WTC11 (cell line): ENCODE measurements around the gene TDRD15. TPM values are rescaled to one million over a fixed set of nuclear protein-coding genes. Genes with fewer than 3 reads are reported as not detected.

ENCODE experiments used
- EMX1 ChIP-seq: fragments of 250-450 bp; sonication (Bioruptor Pico); IDR thresholded peaks from 2 replicates; pipeline ENCODE4 v1.8.0; 2021; ENCODE audit warnings: mild to moderate bottlenecking
- JUN ChIP-seq: sonication (generic); formaldehyde crosslinking; IDR thresholded peaks from 2 replicates; pipeline ENCODE4 v1.8.0; 2023; ENCODE audit warnings: mild to moderate bottlenecking, missing genetic modification reagents
- MXD4 ChIP-seq: fragments of 250-450 bp; sonication (Bioruptor Pico); IDR thresholded peaks from 2 replicates; pipeline ENCODE4 v1.8.0; 2021; ENCODE audit warnings: mild to moderate bottlenecking, moderate library complexity, borderline replicate concordance
- NFYB ChIP-seq: sonication (generic); formaldehyde crosslinking; conservative IDR thresholded peaks from 2 replicates; pipeline ENCODE4 v1.8.0; 2022; ENCODE audit warnings: low read depth, missing genetic modification reagents
- OVOL2 ChIP-seq: fragments of 250-450 bp; sonication (Bioruptor Pico); IDR thresholded peaks from 2 replicates; pipeline ENCODE4 v1.9.0; 2021; ENCODE audit warnings: mild to moderate bottlenecking, borderline replicate concordance
- TP53 ChIP-seq: sonication (generic); formaldehyde crosslinking; IDR thresholded peaks from 2 replicates; pipeline ENCODE4 v1.8.1; 2023; ENCODE audit warnings: mild to moderate bottlenecking, missing genetic modification reagents
- ZNF263 ChIP-seq: sonication (generic); formaldehyde crosslinking; IDR thresholded peaks from 2 replicates; pipeline ENCODE4 v1.8.1; 2022; ENCODE audit warnings: low read depth, mild to moderate bottlenecking, moderate library complexity, missing genetic modification reagents
- total RNA-seq: library from RNA; stranded (reverse); gene quantifications from 3 replicates; pipeline ENCODE4 v1.2.3, GENCODE V29; 2021
- TF ChIP-seq, protein P1 (sequence below): sonication (generic); formaldehyde crosslinking; conservative IDR thresholded peaks from 2 replicates; pipeline ENCODE4 v1.8.1; 2023; ENCODE audit warnings: mild to moderate bottlenecking, low read depth, missing genetic modification reagents, moderate library complexity
- TF ChIP-seq, protein P2 (sequence below): sonication (generic); formaldehyde crosslinking; IDR thresholded peaks from 2 replicates; pipeline ENCODE4 v1.8.1; 2022; ENCODE audit warnings: low read depth, missing genetic modification reagents, borderline replicate concordance
- TF ChIP-seq, protein P3 (sequence below): sonication (generic); formaldehyde crosslinking; IDR thresholded peaks from 2 replicates; pipeline ENCODE4 v1.8.0; 2022; ENCODE audit warnings: mild to moderate bottlenecking, missing genetic modification reagents
- TF ChIP-seq, protein P4 (sequence below): fragments of 250-450 bp; sonication (Bioruptor Pico); IDR thresholded peaks from 2 replicates; pipeline ENCODE4 v1.8.0; 2021; ENCODE audit warnings: mild to moderate bottlenecking

Gene TDRD15
- total RNA-seq, 1 experiment from 2014 or later, result not detected

DNA sequence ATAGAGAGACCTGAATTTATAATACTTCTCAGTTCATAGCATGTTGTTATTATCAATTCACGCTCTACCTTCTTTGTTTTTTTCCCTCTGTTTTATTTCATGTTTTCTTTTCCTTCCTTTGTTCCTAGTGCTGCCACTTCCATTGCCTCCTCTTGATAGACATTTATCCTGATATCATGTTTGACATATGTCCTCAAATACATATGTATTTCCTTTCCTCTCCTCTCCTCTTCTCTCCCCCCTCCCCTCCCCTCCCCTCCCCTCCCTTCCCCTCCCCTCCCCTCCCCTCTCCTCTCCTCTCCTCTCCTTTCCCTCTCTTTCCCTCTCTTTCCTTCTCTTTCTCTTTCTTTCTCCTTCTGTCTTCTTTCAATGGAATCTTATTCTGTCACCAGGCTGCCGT is 67.8 kb downstream of the TDRD15 start (continued):
- TF ChIP-seq, protein P1, sequence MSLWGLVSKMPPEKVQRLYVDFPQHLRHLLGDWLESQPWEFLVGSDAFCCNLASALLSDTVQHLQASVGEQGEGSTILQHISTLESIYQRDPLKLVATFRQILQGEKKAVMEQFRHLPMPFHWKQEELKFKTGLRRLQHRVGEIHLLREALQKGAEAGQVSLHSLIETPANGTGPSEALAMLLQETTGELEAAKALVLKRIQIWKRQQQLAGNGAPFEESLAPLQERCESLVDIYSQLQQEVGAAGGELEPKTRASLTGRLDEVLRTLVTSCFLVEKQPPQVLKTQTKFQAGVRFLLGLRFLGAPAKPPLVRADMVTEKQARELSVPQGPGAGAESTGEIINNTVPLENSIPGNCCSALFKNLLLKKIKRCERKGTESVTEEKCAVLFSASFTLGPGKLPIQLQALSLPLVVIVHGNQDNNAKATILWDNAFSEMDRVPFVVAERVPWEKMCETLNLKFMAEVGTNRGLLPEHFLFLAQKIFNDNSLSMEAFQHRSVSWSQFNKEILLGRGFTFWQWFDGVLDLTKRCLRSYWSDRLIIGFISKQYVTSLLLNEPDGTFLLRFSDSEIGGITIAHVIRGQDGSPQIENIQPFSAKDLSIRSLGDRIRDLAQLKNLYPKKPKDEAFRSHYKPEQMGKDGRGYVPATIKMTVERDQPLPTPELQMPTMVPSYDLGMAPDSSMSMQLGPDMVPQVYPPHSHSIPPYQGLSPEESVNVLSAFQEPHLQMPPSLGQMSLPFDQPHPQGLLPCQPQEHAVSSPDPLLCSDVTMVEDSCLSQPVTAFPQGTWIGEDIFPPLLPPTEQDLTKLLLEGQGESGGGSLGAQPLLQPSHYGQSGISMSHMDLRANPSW (CRISPR knock-in tag), result no peak
- TF ChIP-seq, protein P2, sequence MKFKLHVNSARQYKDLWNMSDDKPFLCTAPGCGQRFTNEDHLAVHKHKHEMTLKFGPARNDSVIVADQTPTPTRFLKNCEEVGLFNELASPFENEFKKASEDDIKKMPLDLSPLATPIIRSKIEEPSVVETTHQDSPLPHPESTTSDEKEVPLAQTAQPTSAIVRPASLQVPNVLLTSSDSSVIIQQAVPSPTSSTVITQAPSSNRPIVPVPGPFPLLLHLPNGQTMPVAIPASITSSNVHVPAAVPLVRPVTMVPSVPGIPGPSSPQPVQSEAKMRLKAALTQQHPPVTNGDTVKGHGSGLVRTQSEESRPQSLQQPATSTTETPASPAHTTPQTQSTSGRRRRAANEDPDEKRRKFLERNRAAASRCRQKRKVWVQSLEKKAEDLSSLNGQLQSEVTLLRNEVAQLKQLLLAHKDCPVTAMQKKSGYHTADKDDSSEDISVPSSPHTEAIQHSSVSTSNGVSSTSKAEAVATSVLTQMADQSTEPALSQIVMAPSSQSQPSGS, result no peak
- TF ChIP-seq ZNF263 (CRISPR knock-in tag), result no peak
- TF ChIP-seq, protein P3, sequence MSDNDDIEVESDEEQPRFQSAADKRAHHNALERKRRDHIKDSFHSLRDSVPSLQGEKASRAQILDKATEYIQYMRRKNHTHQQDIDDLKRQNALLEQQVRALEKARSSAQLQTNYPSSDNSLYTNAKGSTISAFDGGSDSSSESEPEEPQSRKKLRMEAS, result no peak
- no peak for TF ChIP-seq MXD4 (CRISPR knock-in tag)
- TF ChIP-seq JUN (CRISPR knock-in tag), result no peak
- TF ChIP-seq TP53 (CRISPR knock-in tag), result no peak
- TF ChIP-seq NFYB, result no peak
- no peak for TF ChIP-seq EMX1 (CRISPR knock-in tag)
- TF ChIP-seq, protein P4, sequence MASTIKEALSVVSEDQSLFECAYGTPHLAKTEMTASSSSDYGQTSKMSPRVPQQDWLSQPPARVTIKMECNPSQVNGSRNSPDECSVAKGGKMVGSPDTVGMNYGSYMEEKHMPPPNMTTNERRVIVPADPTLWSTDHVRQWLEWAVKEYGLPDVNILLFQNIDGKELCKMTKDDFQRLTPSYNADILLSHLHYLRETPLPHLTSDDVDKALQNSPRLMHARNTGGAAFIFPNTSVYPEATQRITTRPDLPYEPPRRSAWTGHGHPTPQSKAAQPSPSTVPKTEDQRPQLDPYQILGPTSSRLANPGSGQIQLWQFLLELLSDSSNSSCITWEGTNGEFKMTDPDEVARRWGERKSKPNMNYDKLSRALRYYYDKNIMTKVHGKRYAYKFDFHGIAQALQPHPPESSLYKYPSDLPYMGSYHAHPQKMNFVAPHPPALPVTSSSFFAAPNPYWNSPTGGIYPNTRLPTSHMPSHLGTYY, result no peak
- TF ChIP-seq OVOL2 (CRISPR knock-in tag), result no peak
- TF ChIP-seq, all 79 proteins: peak for 0

Other genes starting within 250 kb of the TDRD15 start
- 1.4 to 1.6 TPM (median 1.5 TPM) in 3 replicates for gene APOB, start 79.9 kb upstream of the TDRD15 start, total RNA-seq